H1 (cell line): ENCODE results near the gene ADGRL2. TPM values are rescaled to one million over a fixed set of nuclear protein-coding genes. Genes with fewer than 3 reads are reported as not detected.

Source experiments
- ASH2L ChIP-seq: fragments of 200-600, 300-600 bp; sonication (generic); IDR thresholded peaks from one replicate; pipeline ENCODE4 v1.7.1; 2017; ENCODE audit warnings: low read length
- BCL11A ChIP-seq, 2 experiments: IDR thresholded peaks; one replicate each; pipeline ENCODE4 v1.6.1; 2011; ENCODE audit warnings: low read depth in 2 of 2, low read length in 2 of 2, mild to moderate bottlenecking in 2 of 2
- CBX8 ChIP-seq: fragments of 300-800, 300-1000 bp; sonication (generic); IDR thresholded peaks from 2 replicates; pipeline ENCODE4 v1.7.1; 2016; ENCODE audit warnings: low read depth, low read length, borderline replicate concordance
- CHD7 ChIP-seq: fragments of 300-600 bp; sonication (generic); IDR thresholded peaks from 2 replicates; pipeline ENCODE4 v1.7.1; 2012; ENCODE audit warnings: low read length, moderate library complexity, mild to moderate bottlenecking, inconsistent platforms; ENCODE audit not compliant: insufficient replicate concordance
- MAX ChIP-seq: IDR thresholded peaks from 2 replicates; pipeline ENCODE4 v1.6.1; 2012; ENCODE audit warnings: inconsistent platforms
- RXRA ChIP-seq: IDR thresholded peaks from 2 replicates; pipeline ENCODE4 v1.6.1; 2011; ENCODE audit warnings: low read depth, mild to moderate bottlenecking, low read length, moderate library complexity; ENCODE audit not compliant: insufficient read depth
- SIN3A ChIP-seq, 2 experiments: IDR thresholded peaks in 1 of 2; conservative IDR thresholded peaks in 1 of 2; 2 replicates each; pipeline ENCODE4 v1.6.1; 2011 to 2012; ENCODE audit warnings: low read length in 2 of 2, improper control_type of control experiment in 1 of 2, low read depth in 1 of 2, mild to moderate bottlenecking in 1 of 2
- SP2 ChIP-seq: IDR thresholded peaks from 2 replicates; pipeline ENCODE4 v1.6.1; 2012; ENCODE audit warnings: mild to moderate bottlenecking, low read length, inconsistent platforms
- polyA plus RNA-seq, 7 experiments: library from polyadenylated mRNA; depleted of rRNA in 3 of 7; stranded (reverse) in 5 of 7; unstranded in 2 of 7; fragments of >200 nt in 5 of 7; fragments of 200-250 nt in 2 of 7; gene quantifications; 1 replicate in 5 of 7; 2 replicates in 1 of 7; 4 replicates in 1 of 7; pipeline versions ENCODE4 v1.2.1 to v1.2.3, GENCODE V29; 2011 to 2013; ENCODE audit warnings: missing spikeins in 2 of 7, mixed read lengths in 2 of 7
- total RNA-seq: library from RNA; stranded (reverse); fragmentation: NEBNext Ultra II Directional; extraction: Animal tissue kit (Norgen Biotek cat#: 25700); gene quantifications from 2 replicates; pipeline ENCODE4 v1.2.1, GENCODE V29; 2021

ADGRL2 gene
- total and polyA plus RNA-seq, 2 of the 8 experiments (the other 6 are each of a cell fraction or from before 2014, with no cell fraction given): 113 to 124 TPM

- TF ChIP-seq CHD7: no peak
- no peak for TF ChIP-seq BCL11A (IDR thresholded peaks at IDR 0.05; ENCODE audit: low read depth in 2 of 2, low read length in 2 of 2)
- no peak for TF ChIP-seq CBX8
- TF ChIP-seq ASH2L: no peak
- no peak for TF ChIP-seq SIN3A (conservative IDR thresholded peaks at IDR 0.05 in 1 of 2, IDR thresholded peaks at IDR 0.05 in 1 of 2; ENCODE audit: low read depth in 1 of 2, low read length in 2 of 2)
- no peak for TF ChIP-seq SP2
- TF ChIP-seq MAX: no peak
- no peak for TF ChIP-seq RXRA
- TF ChIP-seq, all 59 proteins: peak for 0
Observed at GRCh38 chr1:81867235-81867634, 66.5 kb downstream of the ADGRL2 start (continued).
